Astrocyte of the cerebellum (primary cell): ENCODE data around the gene C4orf17.

Source experiments
- DNase-seq: peaks from one replicate; pipeline ENCODE4 v3.0.0-alpha.2; 2011; ENCODE audit warnings: low read depth
- H3K4me3 ChIP-seq: 2 replicates; pipeline ENCODE4 v1.5.1; 2011; ENCODE audit warnings: mild to moderate bottlenecking, low read depth, low read length, moderate library complexity
- CTCF ChIP-seq: IDR thresholded peaks from 2 replicates; pipeline ENCODE4 v1.5.1; 2012; ENCODE audit warnings: low read length, low read depth, moderate library complexity, mild to moderate bottlenecking; ENCODE audit errors: missing control alignments
- in situ Hi-C: cut with HindIII; loops from 2 replicates; pipeline ENCODE4 v1.10.0; 2017; ENCODE audit warnings: low sequenced_read_pairs

C4orf17 gene

GRCh38 chr4:99574530-99575324, 63.9 kb downstream of the C4orf17 start, which contains the start of gene MTTP:
Gene MTTP (plus strand): TSS chr4:99574824. CDS start chr4:99574910, 86 bp downstream.
- no peak within 1 kb of the TSS for H3K4me3 ChIP-seq
- in situ Hi-C loops, result no loop called here
- TF ChIP-seq CTCF, result no peak
- no peak for DNase-seq

- TF ChIP-seq CTCF, result no peak
- no peak overlapping the region for H3K4me3 ChIP-seq
- no peak for DNase-seq
- in situ Hi-C loops, result no loop called here
These were observed 67.9 kb downstream of the C4orf17 start for GRCh38 chr4:99578714-99579113.

GRCh38 chr4:99585516-99585915, 74.7 kb downstream of the C4orf17 start:
- in situ Hi-C loops, result no loop called here

GRCh38 chr4:99586322-99586721, 75.5 kb downstream of the C4orf17 start:
- TF ChIP-seq CTCF, result no peak
- no peak overlapping the region for H3K4me3 ChIP-seq
- DNase-seq, result no peak
- in situ Hi-C loops, result no loop called here

More at GRCh38 chr4:99585516-99585915, 74.7 kb downstream of the C4orf17 start:
- no peak for DNase-seq
- no peak overlapping the region for H3K4me3 ChIP-seq
- no peak for TF ChIP-seq CTCF

- no peak for DNase-seq
- no peak overlapping the region for H3K4me3 ChIP-seq
- in situ Hi-C loops, result no loop called here
- no peak for TF ChIP-seq CTCF
These were observed 76.0 kb downstream of the C4orf17 start for GRCh38 chr4:99586797-99587196.

GRCh38 chr4:99587309-99587708, 76.5 kb downstream of the C4orf17 start:
- no peak for TF ChIP-seq CTCF
- in situ Hi-C loops, result no loop called here
- H3K4me3 ChIP-seq, result no peak overlapping the region
- DNase-seq, result no peak
